ENCODE data around the gene ZNF43. TPM values are rescaled to one million over a fixed set of nuclear protein-coding genes. Genes with fewer than 3 reads are reported as not detected.

The ZNF43 gene
- polyA plus RNA-seq, 1 of the 3 experiments (the other 2 are of a cell fraction) = 3.4 TPM

GRCh38 chr19:21848706-21849105, 12.7 kb upstream of the ZNF43 start:
- DNase-seq = no peak

DNA sequence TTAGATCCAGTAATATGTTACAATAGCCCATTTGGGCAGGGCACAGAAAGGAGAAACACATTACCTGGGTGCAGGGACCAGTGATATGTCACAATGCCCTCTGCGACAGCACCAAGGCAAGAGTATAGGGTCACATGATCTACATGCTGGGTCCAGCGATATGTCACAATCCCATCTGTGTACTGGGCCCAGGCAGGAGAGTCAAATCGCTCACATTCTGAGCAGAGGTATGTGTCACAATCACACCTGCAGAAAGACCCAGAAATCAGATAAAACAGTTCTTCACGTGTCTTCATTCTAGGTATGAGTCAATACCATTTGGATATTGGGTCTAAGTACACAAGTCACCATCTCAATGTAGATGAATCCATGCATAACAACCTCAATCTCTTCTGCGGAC, 7.1 kb upstream of the ZNF43 start:
- Histone ChIP-seq H3K9ac (no peak overlapping the region), H3K4me3 (ENCODE audit: low read depth in 2 of 2, low read length in 1 of 2) (no peak overlapping the region), H3K79me2 (ENCODE audit: insufficient read depth) (peaks cover 41% of the 10 kb centered on the region), H3K4me1 (ENCODE audit: control insufficient read depth in 1 of 2, insufficient read depth in 2 of 2, low read depth in 1 of 2, low read length in 1 of 2) (no peaks in the 10 kb centered on the region), H3K27me3 (ENCODE audit: insufficient read depth) (no peaks in the 10 kb centered on the region), H4K20me1 (ENCODE audit: insufficient read depth) (no peaks in the 10 kb centered on the region), H3K27ac (ENCODE audit: low read depth in 2 of 2, low read length in 1 of 2) (no peak overlapping the region), H3F3A (replicated peaks; ENCODE audit: insufficient read depth) (peaks cover 3% of the 10 kb centered on the region), H3K4me2 (no peak overlapping the region), H3K36me3 (replicated peaks in 1 of 2; ENCODE audit: control insufficient read depth in 1 of 2, insufficient read depth in 2 of 2, low read length in 1 of 2) (peaks cover 50 to 62% of the 10 kb centered on the region in 2 experiments), H3K9me3 (no peaks in the 10 kb centered on the region), H2AFZ (ENCODE audit: low read depth) (no peak overlapping the region), H3K9me2 (no peaks in the 10 kb centered on the region)
- TF ChIP-seq ELF1 (IDR thresholded peaks at IDR 0.05) (no peak), SIN3A (IDR thresholded peaks at IDR 0.05; ENCODE audit: borderline replicate concordance, low read depth, low read length) (no peak), GABPA (IDR thresholded peaks at IDR 0.05; ENCODE audit: low read depth) (no peak), RFX5 (IDR thresholded peaks at IDR 0.05; ENCODE audit: low read length) (no peak), YY1 (IDR thresholded peaks at IDR 0.05; ENCODE audit: low read depth) (no peak), REST (IDR thresholded peaks at IDR 0.05; ENCODE audit: low read depth, low read length) (no peak), NFIC (IDR thresholded peaks at IDR 0.05; ENCODE audit: borderline replicate concordance) (no peak), TEAD4 (IDR thresholded peaks at IDR 0.05; ENCODE audit: borderline replicate concordance, insufficient read depth) (no peak), MXI1 (IDR thresholded peaks at IDR 0.05; ENCODE audit: low read depth, low read length) (no peak)
- TF ChIP-seq, protein P1, sequence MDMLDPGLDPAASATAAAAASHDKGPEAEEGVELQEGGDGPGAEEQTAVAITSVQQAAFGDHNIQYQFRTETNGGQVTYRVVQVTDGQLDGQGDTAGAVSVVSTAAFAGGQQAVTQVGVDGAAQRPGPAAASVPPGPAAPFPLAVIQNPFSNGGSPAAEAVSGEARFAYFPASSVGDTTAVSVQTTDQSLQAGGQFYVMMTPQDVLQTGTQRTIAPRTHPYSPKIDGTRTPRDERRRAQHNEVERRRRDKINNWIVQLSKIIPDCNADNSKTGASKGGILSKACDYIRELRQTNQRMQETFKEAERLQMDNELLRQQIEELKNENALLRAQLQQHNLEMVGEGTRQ (IDR thresholded peaks at IDR 0.05; ENCODE audit: borderline replicate concordance, low read depth, low read length) = no peak
- TF ChIP-seq, protein P2, sequence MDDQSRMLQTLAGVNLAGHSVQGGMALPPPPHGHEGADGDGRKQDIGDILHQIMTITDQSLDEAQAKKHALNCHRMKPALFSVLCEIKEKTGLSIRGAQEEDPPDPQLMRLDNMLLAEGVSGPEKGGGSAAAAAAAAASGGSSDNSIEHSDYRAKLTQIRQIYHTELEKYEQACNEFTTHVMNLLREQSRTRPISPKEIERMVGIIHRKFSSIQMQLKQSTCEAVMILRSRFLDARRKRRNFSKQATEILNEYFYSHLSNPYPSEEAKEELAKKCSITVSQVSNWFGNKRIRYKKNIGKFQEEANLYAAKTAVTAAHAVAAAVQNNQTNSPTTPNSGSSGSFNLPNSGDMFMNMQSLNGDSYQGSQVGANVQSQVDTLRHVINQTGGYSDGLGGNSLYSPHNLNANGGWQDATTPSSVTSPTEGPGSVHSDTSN (IDR thresholded peaks at IDR 0.05) = no peak
- 79% methylated on average over 5 of the region's 5 CpGs for WGBS (ENCODE audit: low lambda C conversion rate)
- ChIA-PET POLR2A (no interaction called here), CTCF (no interaction called here)
- DNase-seq = no peak

More at GRCh38 chr19:21848706-21849105, 12.7 kb upstream of the ZNF43 start:
- no peaks in the 10 kb centered on the region for H4K20me1 ChIP-seq (ENCODE audit: insufficient read depth)
- H3K36me3 ChIP-seq (replicated peaks in 1 of 2; ENCODE audit: control insufficient read depth in 1 of 2, insufficient read depth in 2 of 2, low read length in 1 of 2) = peaks cover 17 to 52% of the 10 kb centered on the region in 2 experiments
- no peaks in the 10 kb centered on the region for H3F3A ChIP-seq (replicated peaks; ENCODE audit: insufficient read depth)
- H2AFZ ChIP-seq (ENCODE audit: low read depth) = no peak overlapping the region
- 0 out of 2 replicates have a peak, but pooled peaks cover 3% of the 10 kb centered on the region for H3K9me3 ChIP-seq
- no peak overlapping the region for H3K9ac ChIP-seq
- no peaks in the 10 kb centered on the region for H3K27me3 ChIP-seq (ENCODE audit: insufficient read depth)
- ChIA-PET POLR2A (interaction anchor here (1.5 kb wide), 1 partner anchor 13 kb away, joined by 3 read pairs; the partner anchor contains the start of gene ZNF43), CTCF (no interaction called here)
- peaks cover 66% of the 10 kb centered on the region for H3K79me2 ChIP-seq (ENCODE audit: insufficient read depth)
- peaks cover 0 to 12% of the 10 kb centered on the region in 2 experiments; a peak in 1 of 4 replicates for H3K4me1 ChIP-seq (ENCODE audit: control insufficient read depth in 1 of 2, insufficient read depth in 2 of 2, low read depth in 1 of 2, low read length in 1 of 2)
- no peak for TF ChIP-seq RCOR1 (IDR thresholded peaks at IDR 0.05; ENCODE audit: low read length)
- no peak for TF ChIP-seq ELF1 (IDR thresholded peaks at IDR 0.05)
- TF ChIP-seq MEF2A (IDR thresholded peaks at IDR 0.05; ENCODE audit: borderline replicate concordance, low read depth) = peak; percentile 32; the same call in 1 of the 2 replicates
- TF ChIP-seq NRF1 (IDR thresholded peaks at IDR 0.05; ENCODE audit: low read depth, low read length) = no peak
- 65% methylated on average over 6 of the region's 6 CpGs for WGBS (ENCODE audit: low lambda C conversion rate)
- H3K4me2 ChIP-seq = no peak overlapping the region
- H3K4me3 ChIP-seq (ENCODE audit: low read depth in 2 of 2, low read length in 1 of 2) = no peak overlapping the region
- no peaks in the 10 kb centered on the region for H3K9me2 ChIP-seq
- no peak overlapping the region for H3K27ac ChIP-seq (ENCODE audit: low read depth in 2 of 2, low read length in 1 of 2)
